ENCODE measurements around the gene BPIFB6.
"Not testable (repeated sequence)": the region's sequence is repeated elsewhere in the genome, so short reads cannot be mapped to it uniquely, and the experiment has no call there.

BPIFB6 gene

GRCh38 chr20:33042430-33042829 is 11.0 kb downstream of the BPIFB6 start:
- no peak overlapping the region for H3K4me2 ChIP-seq (ENCODE audit: low read depth, low read length)
- H3K9me2 ChIP-seq (replicated peaks; ENCODE audit: insufficient read depth, low read length), result no peaks in the 10 kb centered on the region
- peaks cover 34% of the 10 kb centered on the region for H3K27me3 ChIP-seq (replicated peaks; ENCODE audit: insufficient read depth, low read length)
- H4K20me1 ChIP-seq (ENCODE audit: insufficient read depth, low read length), result no peaks in the 10 kb centered on the region
- H3F3A ChIP-seq (ENCODE audit: insufficient read depth, low read length), result no peaks in the 10 kb centered on the region
- no peak overlapping the region for H3K4me3 ChIP-seq (ENCODE audit: low read length)
- no peak for DNase-seq
- H3K9ac ChIP-seq (ENCODE audit: low read length), result no peak overlapping the region
- H2AFZ ChIP-seq (ENCODE audit: low read length), result no peak overlapping the region
- H3K27ac ChIP-seq (ENCODE audit: low read length), result no peak overlapping the region
- H3K9me3 ChIP-seq (replicated peaks; ENCODE audit: insufficient read depth, low read length), result no peaks in the 10 kb centered on the region
- no peaks in the 10 kb centered on the region for H3K79me2 ChIP-seq (ENCODE audit: low read length)
- H3K4me1 ChIP-seq (ENCODE audit: low read length), result no peaks in the 10 kb centered on the region
- no peaks in the 10 kb centered on the region for H3K36me3 ChIP-seq (replicated peaks; ENCODE audit: insufficient read depth, low read length)
- TF ChIP-seq EZH2phosphoT487 (IDR thresholded peaks at IDR 0.05; ENCODE audit: low read length) (no peak), EZH2 (optimal IDR thresholded peaks at IDR 0.05; ENCODE audit: low read depth, low read length) (no peak), CTCF (IDR thresholded peaks at IDR 0.05; ENCODE audit: low read length) (no peak)

GRCh38 chr20:33042983-33043730 is 11.7 kb downstream of the BPIFB6 start:
- Histone ChIP-seq H3K27ac (ENCODE audit: low read length) (no peak overlapping the region), H3K4me3 (ENCODE audit: low read length) (no peak overlapping the region), H3K79me2 (ENCODE audit: low read length) (no peaks in the 10 kb centered on the region), H3F3A (ENCODE audit: insufficient read depth, low read length) (no peaks in the 10 kb centered on the region), H3K36me3 (replicated peaks; ENCODE audit: insufficient read depth, low read length) (no peaks in the 10 kb centered on the region), H3K4me1 (ENCODE audit: low read length) (no peaks in the 10 kb centered on the region), H3K4me2 (ENCODE audit: low read depth, low read length) (no peak overlapping the region), H3K9ac (ENCODE audit: low read length) (no peak overlapping the region), H2AFZ (ENCODE audit: low read length) (no peak overlapping the region), H3K9me3 (replicated peaks; ENCODE audit: insufficient read depth, low read length) (no peaks in the 10 kb centered on the region), H3K9me2 (replicated peaks; ENCODE audit: insufficient read depth, low read length) (no peaks in the 10 kb centered on the region), H4K20me1 (ENCODE audit: insufficient read depth, low read length) (no peaks in the 10 kb centered on the region), H3K27me3 (replicated peaks; ENCODE audit: insufficient read depth, low read length) (peaks cover 33% of the 10 kb centered on the region)
- DNase-seq, result no peak
- no peak for TF ChIP-seq EZH2 (optimal IDR thresholded peaks at IDR 0.05; ENCODE audit: low read depth, low read length)
- no peak for TF ChIP-seq EZH2phosphoT487 (IDR thresholded peaks at IDR 0.05; ENCODE audit: low read length)
- TF ChIP-seq CTCF (IDR thresholded peaks at IDR 0.05; ENCODE audit: low read length), result no peak

- no peak overlapping the region for H3K4me2 ChIP-seq (ENCODE audit: low read depth, low read length)
- no peaks in the 10 kb centered on the region for H3K4me1 ChIP-seq (ENCODE audit: low read length)
- H3F3A ChIP-seq (ENCODE audit: insufficient read depth, low read length), result no peaks in the 10 kb centered on the region
- H3K9ac ChIP-seq (ENCODE audit: low read length), result no peak overlapping the region
- TF ChIP-seq CTCF (IDR thresholded peaks at IDR 0.05; ENCODE audit: low read length) (no peak), EZH2 (optimal IDR thresholded peaks at IDR 0.05; ENCODE audit: low read depth, low read length) (no peak), EZH2phosphoT487 (IDR thresholded peaks at IDR 0.05; ENCODE audit: low read length) (no peak)
- no peak for DNase-seq
- no peaks in the 10 kb centered on the region for H3K9me2 ChIP-seq (replicated peaks; ENCODE audit: insufficient read depth, low read length)
- no peaks in the 10 kb centered on the region for H3K36me3 ChIP-seq (replicated peaks; ENCODE audit: insufficient read depth, low read length)
- no peaks in the 10 kb centered on the region for H4K20me1 ChIP-seq (ENCODE audit: insufficient read depth, low read length)
- H3K4me3 ChIP-seq (ENCODE audit: low read length), result no peak overlapping the region
- H3K9me3 ChIP-seq (replicated peaks; ENCODE audit: insufficient read depth, low read length), result no peaks in the 10 kb centered on the region
- H3K79me2 ChIP-seq (ENCODE audit: low read length), result no peaks in the 10 kb centered on the region
- H3K27ac ChIP-seq (ENCODE audit: low read length), result no peak overlapping the region
- no peak overlapping the region for H2AFZ ChIP-seq (ENCODE audit: low read length)
- H3K27me3 ChIP-seq (replicated peaks; ENCODE audit: insufficient read depth, low read length), result peaks cover 28% of the 10 kb centered on the region
Observed at GRCh38 chr20:33043731-33044181, 12.3 kb downstream of the BPIFB6 start.

GRCh38 chr20:33045129-33045721 is 13.8 kb downstream of the BPIFB6 start:
- H3K9me2 ChIP-seq (replicated peaks; ENCODE audit: insufficient read depth, low read length); H3K79me2 ChIP-seq (ENCODE audit: low read length); H2AFZ ChIP-seq (ENCODE audit: low read length); H3K4me1 ChIP-seq (ENCODE audit: low read length); H3K9ac ChIP-seq (ENCODE audit: low read length); H3K9me3 ChIP-seq (replicated peaks; ENCODE audit: insufficient read depth, low read length); H3K27ac ChIP-seq (ENCODE audit: low read length); H3K4me2 ChIP-seq (ENCODE audit: low read depth, low read length); H3F3A ChIP-seq (ENCODE audit: insufficient read depth, low read length); H4K20me1 ChIP-seq (ENCODE audit: insufficient read depth, low read length); DNase-seq; H3K4me3 ChIP-seq (ENCODE audit: low read length); H3K36me3 ChIP-seq (replicated peaks; ENCODE audit: insufficient read depth, low read length): not testable (repeated sequence)
- peaks cover 22% of the 10 kb centered on the region; the same call in 1 of the 2 replicates for H3K27me3 ChIP-seq (replicated peaks; ENCODE audit: insufficient read depth, low read length)

Data from MM.1S (cell line).